Fibroblast of skin of right quadriceps (primary cell): Measurements from ENCODE around the gene BPIFB4.

ENCODE experiments used
- DNase-seq: peaks from one replicate; pipeline ENCODE4 v3.0.0-alpha.2; 2013

Gene BPIFB4

GRCh38 chr20:33062105-33062824 lies 17.2 kb upstream of the BPIFB4 start:
- no peak for DNase-seq

- DNase-seq, result no peak
Observed at GRCh38 chr20:33062825-33063149, 16.7 kb upstream of the BPIFB4 start.

GRCh38 chr20:33063271-33063670 lies 16.2 kb upstream of the BPIFB4 start:
- no peak for DNase-seq

- DNase-seq, result no peak
Observed at GRCh38 chr20:33064572-33065287, 14.7 kb upstream of the BPIFB4 start.

- DNase-seq, result no peak
Observed at GRCh38 chr20:33065785-33066184, 13.7 kb upstream of the BPIFB4 start.

GRCh38 chr20:33067806-33068205 lies 11.6 kb upstream of the BPIFB4 start:
- DNase-seq, result no peak

- DNase-seq, result no peak
Observed at GRCh38 chr20:33068251-33068939, 11.0 kb upstream of the BPIFB4 start.

GRCh38 chr20:33069673-33070072 lies 9.8 kb upstream of the BPIFB4 start:
- DNase-seq, result no peak

GRCh38 chr20:33070111-33071053 lies 9.1 kb upstream of the BPIFB4 start:
- no peak for DNase-seq

- DNase-seq, result no peak
Observed at GRCh38 chr20:33071198-33071597, 8.2 kb upstream of the BPIFB4 start.

GRCh38 chr20:33072362-33072761 lies 7.1 kb upstream of the BPIFB4 start:
- no peak for DNase-seq

GRCh38 chr20:33072813-33073212 lies 6.6 kb upstream of the BPIFB4 start:
- DNase-seq, result no peak

GRCh38 chr20:33074675-33075074 lies 4.8 kb upstream of the BPIFB4 start:
- DNase-seq, result no peak

- no peak for DNase-seq
Observed at GRCh38 chr20:33075281-33075680, 4.2 kb upstream of the BPIFB4 start.

GRCh38 chr20:33076662-33077372 lies 2.6 kb upstream of the BPIFB4 start:
- DNase-seq, result no peak

GRCh38 chr20:33081411-33082154 lies 2.1 kb downstream of the BPIFB4 start:
- DNase-seq, result no peak

GRCh38 chr20:33082546-33082945 lies 3.1 kb downstream of the BPIFB4 start:
- no peak for DNase-seq

- DNase-seq, result no peak
Observed at GRCh38 chr20:33083544-33084340, 4.3 kb downstream of the BPIFB4 start.

GRCh38 chr20:33084722-33085121 lies 5.3 kb downstream of the BPIFB4 start:
- no peak for DNase-seq

- no peak for DNase-seq
Observed at GRCh38 chr20:33086052-33086722, 6.7 kb downstream of the BPIFB4 start.
